Keratinocyte (primary cell): ENCODE results near the gene PPIL4. TPM values are rescaled to one million over a fixed set of nuclear protein-coding genes. Genes with fewer than 3 reads are reported as not detected.

ENCODE experiments used
- DNase-seq: peaks from one replicate; pipeline ENCODE4 v3.0.0-alpha.2; 2011; ENCODE audit warnings: low read depth, missing footprints, low spot score
- FAIRE-seq: peaks from 2 replicates; lab custom pipeline; 2011; peaks lifted over from hg19 to GRCh38; lab: Jason Lieb, UNC
- H2AFZ ChIP-seq: 2 replicates; pipeline ENCODE4 v1.6.0; 2012; ENCODE audit warnings: low read length, control low read depth, inconsistent platforms; ENCODE audit not compliant: control insufficient read depth
- H3K27ac ChIP-seq: 2 replicates; pipeline ENCODE4 v1.5.1; 2011; ENCODE audit warnings: low read length; ENCODE audit not compliant: control insufficient read depth, insufficient read depth
- H3K27me3 ChIP-seq: 3 replicates; pipeline ENCODE4 v1.6.0; 2011; ENCODE audit warnings: low read length; ENCODE audit not compliant: control insufficient read depth, insufficient read depth; ENCODE audit errors: extremely low read depth
- H3K36me3 ChIP-seq, 2 experiments: 2 replicates in 1 of 2; 3 replicates in 1 of 2; pipeline ENCODE4 v1.5.1; 2011; ENCODE audit warnings: low read length in 2 of 2, mild to moderate bottlenecking in 1 of 2; ENCODE audit not compliant: control insufficient read depth in 2 of 2, insufficient read depth in 2 of 2; ENCODE audit errors: extremely low read depth in 1 of 2
- H3K4me1 ChIP-seq: 3 replicates; pipeline ENCODE4 v1.5.1; 2011; ENCODE audit warnings: low read length; ENCODE audit not compliant: control insufficient read depth, insufficient read depth; ENCODE audit errors: extremely low read depth
- H3K4me2 ChIP-seq: 3 replicates; pipeline ENCODE4 v1.6.0; 2011; ENCODE audit warnings: low read depth, low read length; ENCODE audit not compliant: control insufficient read depth, insufficient read depth; ENCODE audit errors: extremely low read depth
- H3K4me3 ChIP-seq, 3 experiments: fragments of 200-600 bp in 1 of 3; sonication (generic) in 1 of 3; 2 replicates in 2 of 3; 3 replicates in 1 of 3; pipeline ENCODE4 v1.5.1; 2011 to 2016; ENCODE audit warnings: low read length in 3 of 3, mild to moderate bottlenecking in 3 of 3, control low read depth in 2 of 3, inconsistent platforms in 1 of 3, low read depth in 1 of 3, mixed read lengths in 1 of 3, mixed run types in 1 of 3, moderate library complexity in 1 of 3; ENCODE audit not compliant: control insufficient read depth in 2 of 3, insufficient read depth in 2 of 3; ENCODE audit errors: extremely low read depth in 1 of 3
- H3K79me2 ChIP-seq: 2 replicates; pipeline ENCODE4 v1.6.0; 2012; ENCODE audit warnings: low read length; ENCODE audit not compliant: control insufficient read depth, insufficient read depth
- H3K9ac ChIP-seq: 3 replicates; pipeline ENCODE4 v1.6.0; 2011; ENCODE audit warnings: low read length; ENCODE audit not compliant: control insufficient read depth, insufficient read depth; ENCODE audit errors: extremely low read depth
- H3K9me1 ChIP-seq: 3 replicates; pipeline ENCODE4 v1.6.0; 2011; ENCODE audit warnings: low read length; ENCODE audit not compliant: control insufficient read depth, insufficient read depth; ENCODE audit errors: extremely low read depth
- H3K9me3 ChIP-seq: 2 replicates; pipeline ENCODE4 v1.5.1; 2012; ENCODE audit warnings: low read depth, low read length; ENCODE audit not compliant: control insufficient read depth
- H4K20me1 ChIP-seq: 3 replicates; pipeline ENCODE4 v1.6.0; 2011; ENCODE audit warnings: low read length; ENCODE audit not compliant: control insufficient read depth, insufficient read depth; ENCODE audit errors: extremely low read depth
- EZH2 ChIP-seq: IDR thresholded peaks from one replicate; pipeline ENCODE4 v1.6.1; 2012; ENCODE audit warnings: inconsistent platforms, mild to moderate bottlenecking, low read length, moderate library complexity
- dilution Hi-C: fragments of 300-500 bp; cut with MboI; formaldehyde crosslinking; loops from one replicate; pipeline ENCODE4 v1.7.0; 2020; ENCODE audit warnings: low sequenced_read_pairs; ENCODE audit not compliant: extremely low pct_ligation_motif_present
- polyA plus RNA-seq, 5 experiments: library from polyadenylated mRNA; depleted of rRNA in 3 of 5; stranded (reverse) in 3 of 5; stranded (forward) in 1 of 5; unstranded in 1 of 5; fragments of >200 nt; gene quantifications; 1 replicate in 1 of 5; 2 replicates in 3 of 5; 3 replicates in 1 of 5; pipeline versions ENCODE4 v1.2.1 to v1.2.3, GENCODE V29; 2011 to 2012; ENCODE audit warnings: missing spikeins in 2 of 5, low read depth in 1 of 5, low replicate concordance in 1 of 5
- TF ChIP-seq, protein P1 (sequence below), 3 experiments: IDR thresholded peaks in 1 of 3; conservative IDR thresholded peaks in 1 of 3; optimal IDR thresholded peaks in 1 of 3; 2 replicates in 2 of 3; 3 replicates in 1 of 3; pipeline versions ENCODE3 to v1.5.1; 2011; ENCODE audit warnings: low read length in 3 of 3, mild to moderate bottlenecking in 3 of 3, moderate library complexity in 2 of 3, control low read depth in 1 of 3, inconsistent platforms in 1 of 3; ENCODE audit not compliant: insufficient read depth in 2 of 3; ENCODE audit errors: extremely low read depth in 1 of 3

The PPIL4 gene
- polyA plus RNA-seq, 1 donor (not counting 4 experiments of a cell fraction or from before 2014, with no cell fraction given) = 14.0 TPM

DNA sequence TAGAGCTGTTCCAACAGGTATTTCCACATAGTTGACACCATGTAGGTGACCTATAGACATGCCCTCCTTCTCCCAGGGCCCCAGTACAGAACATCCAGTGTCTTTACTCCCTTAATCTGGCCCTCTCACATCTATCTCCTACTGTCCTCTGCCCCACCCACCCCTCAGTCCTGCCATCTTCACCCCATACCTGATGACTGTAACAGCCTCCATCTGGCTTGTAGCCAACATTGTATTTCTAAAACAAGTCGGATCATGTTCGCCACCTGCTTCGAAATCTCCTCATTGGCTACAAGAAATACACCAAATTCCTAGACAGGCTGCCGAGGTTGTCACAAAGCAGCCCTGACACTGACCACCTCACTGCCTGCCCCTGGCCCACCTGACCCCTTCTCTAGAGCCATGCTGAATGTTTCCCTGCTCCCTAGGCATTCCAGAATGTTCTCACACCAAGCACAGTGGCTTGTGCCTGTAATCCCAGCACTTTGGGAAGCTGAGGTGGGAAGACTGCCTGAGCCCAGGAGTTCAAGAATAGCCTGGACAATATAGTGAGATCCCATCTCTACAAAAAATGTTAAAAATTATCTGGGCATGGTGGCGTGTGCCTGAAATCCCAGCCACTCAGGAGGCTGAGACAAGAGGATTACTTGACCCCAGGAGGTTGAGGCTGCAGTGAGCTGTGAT is 67.1 kb downstream of the PPIL4 start:
- dilution Hi-C loops = no loop called here
- DNase-seq (no peak), FAIRE-seq (no peak)
- Histone ChIP-seq H4K20me1 (no peaks in the 10 kb centered on the region), H3K27me3 (peaks cover 11% of the 10 kb centered on the region), H3K9me1 (no peaks in the 10 kb centered on the region), H3K79me2 (no peaks in the 10 kb centered on the region), H3K4me2 (no peak overlapping the region), H3K9me3 (no peaks in the 10 kb centered on the region), H3K4me3 (no peak overlapping the region), H3K36me3 (no peaks in the 10 kb centered on the region), H3K4me1 (peaks cover 5% of the 10 kb centered on the region), H3K9ac (no peak overlapping the region), H2AFZ (no peak overlapping the region), H3K27ac (no peak overlapping the region)
- TF ChIP-seq, protein P1, sequence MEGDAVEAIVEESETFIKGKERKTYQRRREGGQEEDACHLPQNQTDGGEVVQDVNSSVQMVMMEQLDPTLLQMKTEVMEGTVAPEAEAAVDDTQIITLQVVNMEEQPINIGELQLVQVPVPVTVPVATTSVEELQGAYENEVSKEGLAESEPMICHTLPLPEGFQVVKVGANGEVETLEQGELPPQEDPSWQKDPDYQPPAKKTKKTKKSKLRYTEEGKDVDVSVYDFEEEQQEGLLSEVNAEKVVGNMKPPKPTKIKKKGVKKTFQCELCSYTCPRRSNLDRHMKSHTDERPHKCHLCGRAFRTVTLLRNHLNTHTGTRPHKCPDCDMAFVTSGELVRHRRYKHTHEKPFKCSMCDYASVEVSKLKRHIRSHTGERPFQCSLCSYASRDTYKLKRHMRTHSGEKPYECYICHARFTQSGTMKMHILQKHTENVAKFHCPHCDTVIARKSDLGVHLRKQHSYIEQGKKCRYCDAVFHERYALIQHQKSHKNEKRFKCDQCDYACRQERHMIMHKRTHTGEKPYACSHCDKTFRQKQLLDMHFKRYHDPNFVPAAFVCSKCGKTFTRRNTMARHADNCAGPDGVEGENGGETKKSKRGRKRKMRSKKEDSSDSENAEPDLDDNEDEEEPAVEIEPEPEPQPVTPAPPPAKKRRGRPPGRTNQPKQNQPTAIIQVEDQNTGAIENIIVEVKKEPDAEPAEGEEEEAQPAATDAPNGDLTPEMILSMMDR (optimal IDR thresholded peaks at IDR 0.05 in 1 of 3, IDR thresholded peaks at IDR 0.05 in 1 of 3, conservative IDR thresholded peaks at IDR 0.05 in 1 of 3; ENCODE audit: extremely low read depth in 1 of 3, insufficient read depth in 2 of 3, low read length in 3 of 3) = no peak
- TF ChIP-seq EZH2 = no peak

- H2AFZ ChIP-seq = no peak overlapping the region
- no peak for TF ChIP-seq EZH2
- TF ChIP-seq, protein P1 (optimal IDR thresholded peaks at IDR 0.05 in 1 of 3, IDR thresholded peaks at IDR 0.05 in 1 of 3, conservative IDR thresholded peaks at IDR 0.05 in 1 of 3; ENCODE audit: extremely low read depth in 1 of 3, insufficient read depth in 2 of 3, low read length in 3 of 3) = no peak
- no peaks in the 10 kb centered on the region for H3K79me2 ChIP-seq
- H3K9ac ChIP-seq = no peak overlapping the region
- DNase-seq = no peak
- H3K27me3 ChIP-seq = peaks cover 20% of the 10 kb centered on the region
- no peak overlapping the region for H3K27ac ChIP-seq
- dilution Hi-C loops = no loop called here
- FAIRE-seq = no peak
- H4K20me1 ChIP-seq = no peaks in the 10 kb centered on the region
- H3K36me3 ChIP-seq = no peaks in the 10 kb centered on the region
- H3K4me3 ChIP-seq = no peak overlapping the region
- H3K4me2 ChIP-seq = no peak overlapping the region
- H3K9me1 ChIP-seq = no peaks in the 10 kb centered on the region
- H3K9me3 ChIP-seq = no peaks in the 10 kb centered on the region
- H3K4me1 ChIP-seq = peaks cover 13% of the 10 kb centered on the region
Observed at GRCh38 chr6:149477544-149477943, 68.3 kb downstream of the PPIL4 start.
